COR-L47 (cell line): ENCODE results near the gene IL6R.

ENCODE experiments used
- DNase-seq: peaks from one replicate; lab custom pipeline; 2025; lab: John Stamatoyannopoulos, UW

IL6R gene

GRCh38 chr1:154453574-154454352 lies 48.6 kb downstream of the IL6R start:
- no peak for DNase-seq

GRCh38 chr1:154454386-154455120 lies 49.4 kb downstream of the IL6R start:
- DNase-seq = no peak

GRCh38 chr1:154456631-154457030 lies 51.5 kb downstream of the IL6R start:
- no peak for DNase-seq

DNA sequence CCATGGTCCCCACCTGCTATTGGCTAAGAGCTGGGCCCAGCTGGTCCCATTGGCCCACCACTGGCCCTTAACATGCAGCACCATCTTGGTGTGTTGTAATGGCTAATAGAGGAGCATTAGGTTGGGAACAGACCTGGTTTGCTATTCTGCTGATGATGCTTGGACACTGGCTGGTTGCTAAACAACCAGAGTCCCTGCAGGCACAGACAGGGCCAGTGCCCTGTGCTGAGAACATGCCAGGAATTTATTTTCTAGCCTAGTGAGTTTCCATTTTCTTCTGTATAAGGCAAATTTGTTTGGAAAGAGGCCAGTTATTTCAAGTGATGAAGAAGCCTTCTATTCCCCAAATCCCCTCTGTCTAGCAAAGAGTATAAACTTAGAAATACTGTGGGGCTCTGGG lies 53.9 kb downstream of the IL6R start:
- DNase-seq = no peak

GRCh38 chr1:154460695-154461260 lies 55.6 kb downstream of the IL6R start:
- DNase-seq = no peak

DNA sequence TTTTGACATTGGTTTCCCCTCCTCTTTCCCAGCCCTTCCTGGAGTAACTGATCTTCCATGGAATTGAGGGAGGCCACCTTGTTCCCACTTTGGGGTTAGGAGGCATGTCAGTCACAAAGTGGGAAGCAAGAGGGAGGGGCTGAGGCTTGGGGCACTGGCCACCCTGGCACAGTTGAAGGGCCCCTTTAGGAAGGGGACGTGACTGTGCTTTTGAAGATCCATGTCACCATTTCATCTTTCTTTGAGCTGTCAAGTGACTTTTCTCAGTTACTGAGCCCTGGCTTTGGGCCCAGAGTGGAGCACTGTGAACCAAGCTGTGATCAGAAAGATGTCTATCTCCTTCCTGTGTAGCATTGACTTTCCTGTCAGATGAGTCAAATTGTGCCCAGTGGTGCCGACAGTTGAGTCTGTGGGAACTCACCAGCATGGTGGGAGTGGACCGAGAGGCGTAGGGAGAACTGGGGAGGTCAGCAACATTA lies 58.4 kb downstream of the IL6R start:
- DNase-seq = no peak

- DNase-seq = no peak
Measured at GRCh38 chr1:154465621-154466195, 60.6 kb downstream of the IL6R start.

GRCh38 chr1:154466206-154466605 lies 61.1 kb downstream of the IL6R start:
- no peak for DNase-seq

DNA sequence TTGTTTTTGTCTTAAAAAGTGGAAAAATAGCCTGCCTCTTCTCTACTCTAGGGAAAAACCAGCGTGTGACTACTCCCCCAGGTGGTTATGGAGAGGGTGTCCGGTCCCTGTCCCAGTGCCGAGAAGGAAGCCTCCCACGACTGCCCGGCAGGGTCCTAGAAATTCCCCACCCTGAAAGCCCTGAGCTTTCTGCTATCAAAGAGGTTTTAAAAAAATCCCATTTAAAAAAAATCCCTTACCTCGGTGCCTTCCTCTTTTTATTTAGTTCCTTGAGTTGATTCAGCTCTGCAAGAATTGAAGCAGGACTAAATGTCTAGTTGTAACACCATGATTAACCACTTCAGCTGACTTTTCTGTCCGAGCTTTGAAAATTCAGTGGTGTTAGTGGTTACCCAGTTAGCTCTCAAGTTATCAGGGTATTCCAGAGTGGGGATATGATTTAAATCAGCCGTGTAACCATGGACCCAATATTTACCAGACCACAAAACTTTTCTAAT lies 61.8 kb downstream of the IL6R start:
- no peak for DNase-seq

GRCh38 chr1:154467434-154468102 lies 62.4 kb downstream of the IL6R start:
- no peak for DNase-seq

DNA sequence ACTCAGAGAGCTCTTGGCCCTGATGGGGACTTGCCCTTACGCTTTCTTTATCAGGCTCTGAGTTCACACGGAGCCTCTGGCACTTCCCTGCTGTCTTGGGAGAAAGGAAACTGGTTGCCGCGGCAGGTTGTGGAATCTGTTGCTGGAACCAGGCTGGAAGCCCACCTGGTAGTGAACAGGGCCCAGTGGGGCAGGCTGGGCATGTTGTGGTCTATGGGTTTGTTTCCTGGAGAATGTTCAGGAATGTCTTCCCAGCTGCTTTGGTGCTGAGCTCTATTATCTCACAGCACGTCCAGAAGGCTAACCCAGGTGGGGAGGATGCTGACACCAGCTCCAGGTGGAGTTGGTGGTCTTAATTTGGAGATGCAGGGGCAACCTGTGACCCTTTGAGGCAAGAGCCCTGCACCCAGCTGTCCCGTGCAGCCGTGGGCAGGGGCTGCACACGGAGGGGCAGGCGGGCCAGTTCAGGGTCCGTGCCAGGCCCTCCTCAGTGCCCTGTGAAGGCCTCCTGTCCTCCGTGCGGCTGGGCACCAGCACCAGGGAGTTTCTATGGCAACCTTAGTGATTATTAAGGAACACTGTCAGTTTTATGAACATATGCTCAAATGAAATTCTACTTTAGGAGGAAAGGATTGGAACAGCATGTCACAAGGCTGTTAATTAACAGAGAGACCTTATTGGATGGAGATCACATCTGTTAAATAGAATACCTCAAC lies 63.5 kb downstream of the IL6R start:
- DNase-seq = no peak

GRCh38 chr1:154469844-154470560 lies 64.9 kb downstream of the IL6R start:
- DNase-seq = no peak

DNA sequence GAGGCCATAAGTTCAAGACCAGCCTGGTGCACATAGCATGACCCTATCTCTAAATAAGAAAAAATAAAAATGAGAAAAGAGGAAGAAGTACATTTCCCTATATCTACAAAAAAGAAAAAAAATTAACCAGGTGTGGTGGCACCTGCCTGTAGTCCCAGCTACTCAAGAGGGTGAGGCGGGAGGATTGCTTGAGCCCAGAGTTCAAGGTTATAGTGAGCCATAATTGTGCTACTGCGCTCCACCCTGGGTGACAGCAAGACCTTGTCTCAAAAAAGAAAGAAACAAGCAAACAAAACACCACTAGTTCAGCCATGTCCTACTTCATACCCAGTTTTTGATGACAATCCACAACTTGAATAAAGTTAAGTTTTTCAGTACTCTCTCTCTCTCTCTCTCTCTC lies 66.2 kb downstream of the IL6R start:
- DNase-seq = no peak

DNA sequence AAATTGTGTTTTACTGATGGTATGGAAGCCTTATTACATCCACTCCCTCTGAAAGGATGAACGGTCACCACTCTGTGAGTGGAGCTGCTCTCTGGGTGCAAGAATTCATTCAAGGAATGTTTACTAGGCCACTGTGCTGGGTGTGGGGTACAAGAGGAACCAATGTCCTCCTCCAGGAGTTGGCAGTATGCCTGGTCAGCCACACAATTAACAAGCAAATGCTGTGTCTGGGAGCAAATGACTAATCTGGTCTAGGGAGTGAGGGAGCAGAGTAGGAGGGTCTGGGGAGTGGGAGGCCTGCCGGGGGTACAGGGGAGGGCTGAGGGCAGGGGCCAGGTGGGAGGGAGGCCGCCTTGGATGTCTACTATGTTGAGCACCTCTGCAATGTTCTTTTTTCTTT lies 69.7 kb downstream of the IL6R start:
- DNase-seq = peak; percentile 27

DNA sequence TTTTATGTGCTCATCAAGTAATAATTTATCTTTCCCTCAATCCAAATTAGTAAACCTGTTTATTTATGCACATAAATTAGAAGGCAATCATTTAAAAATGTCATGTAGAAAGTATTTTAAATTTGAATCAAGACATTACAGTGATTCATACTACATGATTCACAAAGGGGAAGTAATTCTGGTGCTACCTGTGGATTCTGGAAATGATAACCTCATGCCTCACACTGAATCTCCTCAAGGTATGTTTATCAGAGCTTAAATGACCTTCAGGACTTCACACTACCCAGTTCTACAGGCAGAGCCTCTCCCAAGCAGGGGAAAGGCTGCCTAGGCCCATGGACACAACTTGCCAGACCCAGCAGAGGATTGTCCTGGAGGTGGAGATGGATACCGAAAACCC lies 71.6 kb downstream of the IL6R start:
- DNase-seq = no peak

DNA sequence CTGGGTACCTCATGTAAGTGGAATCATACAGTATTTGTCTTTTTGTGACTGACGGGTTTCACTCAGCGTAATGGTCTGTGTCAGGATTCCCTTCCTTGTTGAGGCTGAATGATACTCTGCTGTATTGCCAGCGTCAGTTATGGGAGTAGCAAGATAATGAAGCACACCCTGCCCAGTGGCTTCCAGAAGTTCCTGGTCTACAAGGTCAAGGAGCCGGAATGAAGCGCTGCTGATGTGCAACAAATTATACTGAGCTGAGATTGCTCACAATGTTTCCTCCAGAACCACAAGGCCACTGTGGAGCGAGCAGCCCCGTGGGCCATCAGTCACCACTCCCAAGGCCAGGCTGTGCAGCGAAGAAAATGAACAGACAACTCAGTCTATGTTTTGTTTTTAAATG lies 72.9 kb downstream of the IL6R start:
- no peak for DNase-seq

GRCh38 chr1:154478639-154479038 lies 73.5 kb downstream of the IL6R start:
- DNase-seq = no peak

DNA sequence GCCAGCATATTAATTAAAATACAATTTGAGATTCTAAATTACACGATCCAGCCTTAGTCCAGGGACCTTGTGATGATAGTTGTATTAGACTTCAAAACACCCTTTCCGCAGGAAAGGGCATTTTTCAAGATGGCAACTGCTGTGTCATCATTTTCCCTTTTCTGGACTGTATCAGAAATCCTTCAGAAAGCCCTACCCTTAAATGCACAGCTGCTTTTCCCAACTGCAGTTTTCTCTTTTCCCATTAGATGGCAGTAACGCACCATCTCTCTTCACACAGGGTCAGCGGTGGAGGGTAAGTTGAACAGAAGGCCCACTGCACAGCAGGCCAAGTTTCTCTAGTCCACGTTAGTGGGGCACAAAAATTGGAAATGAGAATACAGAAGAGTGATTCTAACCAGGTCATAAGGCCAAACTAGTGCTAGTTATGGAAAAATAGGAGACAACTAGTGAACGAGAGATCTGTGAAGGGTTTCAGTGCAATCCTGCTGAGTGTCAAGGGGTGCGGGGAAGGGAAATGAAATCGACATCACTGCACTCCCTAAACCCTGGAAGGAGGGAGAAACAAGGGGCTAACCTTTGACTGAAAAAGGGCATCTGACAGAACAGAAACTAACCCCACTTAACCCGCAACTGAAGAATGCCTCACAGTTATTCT lies 74.8 kb downstream of the IL6R start:
- DNase-seq = peak; percentile 72

- peak; percentile 25 for DNase-seq
Measured at GRCh38 chr1:154481053-154481452, 75.9 kb downstream of the IL6R start.
